ENCODE measurements around the gene VDR.

DNA sequence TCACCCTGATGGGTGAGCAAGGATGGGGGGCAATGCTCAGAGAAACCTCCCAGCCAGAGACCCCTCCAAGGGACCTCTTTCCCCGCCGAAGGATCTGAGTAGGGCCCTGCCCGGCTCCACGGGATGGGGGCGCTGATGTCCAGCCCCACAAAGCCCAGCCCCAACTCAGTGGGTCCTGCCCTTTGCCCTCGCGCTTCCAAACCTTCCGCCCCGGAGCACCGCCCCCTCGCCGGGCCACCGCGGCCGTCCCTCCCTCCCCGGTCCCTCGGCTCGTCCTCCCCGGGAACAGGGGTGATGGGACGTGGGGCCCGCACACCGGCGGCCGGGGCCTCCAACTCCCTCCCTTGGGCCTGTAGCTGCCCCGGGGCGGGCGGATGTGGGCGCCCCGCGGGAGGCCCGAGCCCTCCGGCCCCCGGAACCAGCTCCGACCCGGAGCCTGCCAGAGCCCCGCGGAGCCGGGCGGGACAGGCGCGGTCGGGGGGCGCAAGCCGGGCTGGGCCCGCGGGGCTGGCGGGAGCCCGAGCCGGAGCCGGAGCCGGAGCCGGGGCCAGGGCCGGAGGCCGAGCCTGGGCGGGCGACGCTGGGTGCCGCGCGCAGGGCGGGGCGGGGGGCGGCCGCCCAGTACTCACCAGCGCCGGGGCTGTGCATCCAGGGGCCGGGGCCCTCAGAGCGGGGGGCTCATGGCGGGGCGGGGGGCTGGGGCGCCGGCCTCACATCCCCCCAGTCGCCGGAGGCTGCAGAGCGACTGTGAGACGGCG is 85.5 kb downstream of the VDR start:
- TF ChIP-seq, protein P1, sequence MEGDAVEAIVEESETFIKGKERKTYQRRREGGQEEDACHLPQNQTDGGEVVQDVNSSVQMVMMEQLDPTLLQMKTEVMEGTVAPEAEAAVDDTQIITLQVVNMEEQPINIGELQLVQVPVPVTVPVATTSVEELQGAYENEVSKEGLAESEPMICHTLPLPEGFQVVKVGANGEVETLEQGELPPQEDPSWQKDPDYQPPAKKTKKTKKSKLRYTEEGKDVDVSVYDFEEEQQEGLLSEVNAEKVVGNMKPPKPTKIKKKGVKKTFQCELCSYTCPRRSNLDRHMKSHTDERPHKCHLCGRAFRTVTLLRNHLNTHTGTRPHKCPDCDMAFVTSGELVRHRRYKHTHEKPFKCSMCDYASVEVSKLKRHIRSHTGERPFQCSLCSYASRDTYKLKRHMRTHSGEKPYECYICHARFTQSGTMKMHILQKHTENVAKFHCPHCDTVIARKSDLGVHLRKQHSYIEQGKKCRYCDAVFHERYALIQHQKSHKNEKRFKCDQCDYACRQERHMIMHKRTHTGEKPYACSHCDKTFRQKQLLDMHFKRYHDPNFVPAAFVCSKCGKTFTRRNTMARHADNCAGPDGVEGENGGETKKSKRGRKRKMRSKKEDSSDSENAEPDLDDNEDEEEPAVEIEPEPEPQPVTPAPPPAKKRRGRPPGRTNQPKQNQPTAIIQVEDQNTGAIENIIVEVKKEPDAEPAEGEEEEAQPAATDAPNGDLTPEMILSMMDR (IDR thresholded peaks at IDR 0.05; ENCODE audit: low read depth, low read length, poor library complexity, severe bottlenecking) = peak; percentile 65
- no peak for TF ChIP-seq EZH2phosphoT487 (IDR thresholded peaks at IDR 0.05; ENCODE audit: borderline replicate concordance, low read length)
